Effector CD8-positive, alpha-beta T cell (primary cell): ENCODE results near the gene NAPG.
"Not testable (repeated sequence)": the region's sequence is repeated elsewhere in the genome, so short reads cannot be mapped to it uniquely, and the experiment has no call there.

Experiments used
- DNase-seq: peaks from one replicate; lab custom pipeline; 2025; lab: John Stamatoyannopoulos, UW

The NAPG gene

DNA sequence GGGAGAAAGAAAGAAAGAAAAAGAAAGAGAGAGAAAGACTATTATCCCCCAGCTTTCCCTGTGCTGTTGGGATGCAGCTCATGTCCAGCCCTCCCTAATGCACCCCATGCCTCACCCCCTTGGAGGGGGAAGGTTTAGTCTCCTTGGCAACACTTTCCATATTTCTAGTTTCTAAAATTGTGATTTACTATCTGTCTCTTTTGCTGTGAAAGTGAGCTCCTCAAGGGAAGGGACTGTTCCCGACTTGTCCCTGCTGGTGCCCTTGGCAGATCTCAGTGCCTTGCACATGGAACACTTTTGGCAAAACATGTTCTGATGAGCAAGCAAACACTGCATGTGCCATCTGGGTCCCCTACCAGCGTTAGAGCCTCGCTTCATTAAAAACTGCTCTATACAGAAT lies 11.7 kb upstream of the NAPG start:
- DNase-seq: no peak

DNA sequence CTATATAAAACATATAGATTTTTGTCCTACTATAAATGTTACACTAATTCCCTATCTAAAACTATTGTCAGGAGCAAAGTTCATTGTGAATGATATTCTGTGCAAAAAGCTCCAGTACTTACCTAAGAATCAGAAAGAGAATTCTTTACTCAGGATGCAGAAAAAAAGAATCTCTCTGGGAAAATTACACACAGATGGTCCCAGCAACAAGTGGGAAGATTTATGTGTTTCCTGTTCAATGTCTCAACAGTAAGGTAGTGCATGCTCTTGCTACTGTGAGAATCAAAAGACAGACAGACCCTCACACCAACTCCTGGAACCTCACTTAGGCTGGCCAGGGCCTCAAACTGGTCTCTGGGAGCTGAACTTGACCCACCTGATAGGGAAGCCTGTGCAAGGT lies 11.2 kb upstream of the NAPG start:
- no peak for DNase-seq

DNA sequence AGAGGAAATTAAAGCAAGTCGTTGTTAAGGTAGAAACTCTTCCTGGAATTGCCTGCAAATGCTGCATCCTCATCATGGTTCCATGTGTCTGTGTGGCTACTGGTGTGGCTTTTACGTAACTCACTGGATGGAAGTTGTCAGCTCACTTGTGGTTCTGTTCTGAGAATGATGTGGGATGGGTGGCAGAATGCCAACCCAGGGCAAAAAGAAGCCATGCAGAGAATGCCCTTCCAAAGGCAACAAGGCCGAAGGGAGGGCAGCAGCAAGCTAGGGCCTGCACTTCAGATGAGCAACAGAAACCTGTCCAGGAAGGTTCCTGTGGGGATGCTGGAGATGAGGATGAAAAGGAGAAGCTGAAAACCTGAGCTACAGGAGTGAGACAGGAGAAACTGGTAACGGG lies 10.4 kb upstream of the NAPG start:
- DNase-seq: no peak

DNA sequence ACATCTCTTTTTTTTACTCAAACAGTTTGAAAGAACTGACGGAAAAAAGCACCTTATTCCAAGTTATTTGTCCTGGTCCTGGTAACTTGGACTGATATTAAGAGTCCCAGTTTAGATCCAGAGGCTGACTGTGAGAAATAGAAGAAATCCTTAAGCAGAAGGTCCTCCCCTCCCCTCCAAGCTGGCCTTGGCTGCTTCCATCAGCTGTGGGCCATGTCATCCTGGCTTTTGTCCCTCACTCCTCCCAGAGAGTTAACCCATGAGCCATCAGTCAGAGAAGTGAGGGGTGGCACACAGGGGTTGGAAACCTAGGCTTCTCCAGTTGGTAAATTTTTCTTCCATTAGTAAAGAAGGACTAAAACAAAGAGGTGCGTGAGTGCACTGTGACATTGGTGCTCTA lies 9.7 kb upstream of the NAPG start:
- DNase-seq: no peak

DNA sequence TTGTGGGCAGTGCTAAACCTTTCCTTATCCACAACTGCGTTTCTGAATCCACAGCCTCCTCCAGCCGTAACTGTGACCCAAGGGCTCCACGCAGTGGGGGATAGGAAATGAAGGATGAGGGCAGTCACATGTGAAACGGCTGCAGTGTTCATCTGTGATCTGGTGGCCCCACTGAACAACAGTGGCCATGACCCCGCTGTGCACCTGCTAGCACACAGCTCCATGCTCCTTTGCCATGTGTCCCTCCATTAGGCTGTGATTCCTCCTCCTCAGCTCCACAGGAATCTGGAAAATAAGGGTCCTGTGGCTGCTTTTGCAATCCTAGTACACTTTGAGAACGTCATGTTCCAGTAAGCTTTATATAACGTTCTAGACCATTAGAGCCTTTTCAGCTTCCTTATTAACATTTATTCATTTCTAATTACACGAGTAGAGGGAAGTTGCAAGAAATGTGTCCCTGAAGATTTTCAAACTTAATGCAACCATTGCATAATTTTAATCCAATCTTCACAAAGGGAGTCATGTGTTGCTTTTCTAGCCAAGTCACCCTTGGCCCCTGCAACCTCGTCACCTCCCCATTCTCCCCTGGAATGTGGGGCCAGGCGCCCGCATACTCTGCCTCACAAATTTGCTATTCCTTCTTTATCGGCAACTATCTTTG lies 7.1 kb upstream of the NAPG start:
- DNase-seq: no peak

DNA sequence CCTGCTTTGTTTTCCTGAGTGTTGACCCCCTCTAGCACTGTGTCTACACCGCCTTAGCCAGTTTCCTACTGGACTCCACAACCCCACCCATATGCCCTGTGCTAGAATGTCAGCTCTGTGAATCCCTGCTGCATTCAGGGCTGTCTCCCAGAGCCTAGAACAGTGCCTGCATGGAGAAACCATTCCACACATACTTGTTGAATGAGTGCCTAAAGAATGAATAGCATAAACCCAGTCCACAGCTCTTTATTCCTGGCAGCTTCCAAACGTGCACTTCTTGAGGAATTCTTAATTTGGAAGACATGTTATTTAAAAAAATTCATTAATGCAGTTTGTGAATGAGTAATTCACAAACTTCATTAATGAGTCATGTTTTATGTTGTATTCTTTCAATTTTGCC lies 6.5 kb upstream of the NAPG start:
- no peak for DNase-seq

DNA sequence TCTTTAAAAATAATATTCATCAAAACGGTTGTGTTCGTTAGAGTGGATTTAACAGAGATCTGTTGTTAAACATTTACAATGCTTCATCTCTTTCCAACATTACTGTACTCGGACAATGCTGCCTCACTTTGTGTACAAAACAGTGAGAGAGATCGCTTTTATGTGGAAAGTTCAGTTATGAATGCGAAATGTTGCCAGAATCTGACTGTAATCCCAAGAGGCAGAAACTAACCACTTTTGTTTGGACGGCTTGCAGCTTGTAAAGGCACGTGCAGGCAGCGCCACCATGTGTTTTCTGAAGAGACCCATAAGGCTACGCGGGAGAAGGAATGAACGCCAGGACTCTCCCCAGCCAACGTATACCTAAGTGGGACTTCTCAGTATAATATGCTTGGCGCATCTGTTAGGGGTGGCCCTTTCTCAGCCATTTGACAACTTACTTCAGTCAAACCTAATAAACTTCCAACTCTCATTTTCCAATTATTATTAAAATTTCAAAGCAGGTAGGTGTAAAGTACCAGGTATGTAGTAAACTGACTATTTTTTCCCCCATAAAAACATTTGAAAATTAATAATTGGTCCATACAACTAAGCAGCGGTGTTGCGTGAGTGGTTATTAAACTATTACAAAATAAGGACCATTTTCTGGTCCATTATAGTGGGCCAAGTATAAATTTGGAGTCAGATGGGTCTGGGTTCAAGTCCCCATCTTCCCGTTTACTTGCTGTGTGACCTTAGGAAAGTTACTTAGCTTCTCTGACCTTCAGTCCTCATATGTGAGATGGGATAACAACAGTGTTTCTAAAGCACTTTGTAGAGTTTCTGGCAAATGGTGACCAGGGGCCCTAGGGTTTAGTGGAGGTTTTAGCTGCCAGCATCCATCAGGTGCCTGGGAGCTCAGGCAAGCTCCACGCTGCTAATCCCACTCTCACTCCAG lies 5.6 kb upstream of the NAPG start:
- peak; percentile 39 for DNase-seq

DNA sequence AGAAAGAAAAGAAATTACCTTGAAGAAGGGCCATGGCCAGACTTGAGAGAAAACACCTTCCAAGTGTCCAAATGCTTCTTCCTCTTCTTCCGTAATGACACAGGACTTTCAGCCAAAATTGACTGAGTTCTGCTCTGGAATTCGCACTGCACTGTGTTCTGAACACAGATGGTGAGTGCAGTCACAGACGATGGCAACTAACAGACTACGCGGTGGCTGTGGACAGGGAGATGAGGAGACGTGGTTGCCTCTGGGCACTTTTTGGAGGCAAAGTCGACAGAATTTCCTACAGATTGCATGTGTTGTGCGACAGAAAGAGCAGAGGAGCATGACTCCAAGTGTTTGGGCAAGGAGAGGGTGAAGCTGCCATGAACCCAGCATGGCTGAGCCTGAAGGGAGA lies 4.3 kb upstream of the NAPG start:
- no peak for DNase-seq

DNA sequence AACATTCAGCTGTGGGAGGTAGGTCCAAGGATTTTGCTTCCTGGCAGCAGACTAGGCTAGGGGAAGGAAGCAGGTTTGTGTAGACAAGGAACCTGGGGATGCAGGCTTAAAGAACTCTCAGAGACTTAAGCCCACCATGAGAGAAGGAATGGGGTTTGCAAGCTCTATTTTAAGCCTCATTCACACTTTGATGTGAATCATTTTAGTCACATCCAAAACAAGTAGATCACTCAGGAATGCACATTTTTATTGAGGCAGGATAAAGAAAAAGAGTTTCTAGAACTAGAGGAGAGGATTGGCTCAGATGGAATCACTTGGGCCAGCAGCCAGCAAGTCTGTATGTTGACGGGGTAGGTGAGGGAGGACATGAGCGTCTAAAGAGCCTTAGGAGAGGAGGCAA lies 3.3 kb upstream of the NAPG start:
- no peak for DNase-seq

DNA sequence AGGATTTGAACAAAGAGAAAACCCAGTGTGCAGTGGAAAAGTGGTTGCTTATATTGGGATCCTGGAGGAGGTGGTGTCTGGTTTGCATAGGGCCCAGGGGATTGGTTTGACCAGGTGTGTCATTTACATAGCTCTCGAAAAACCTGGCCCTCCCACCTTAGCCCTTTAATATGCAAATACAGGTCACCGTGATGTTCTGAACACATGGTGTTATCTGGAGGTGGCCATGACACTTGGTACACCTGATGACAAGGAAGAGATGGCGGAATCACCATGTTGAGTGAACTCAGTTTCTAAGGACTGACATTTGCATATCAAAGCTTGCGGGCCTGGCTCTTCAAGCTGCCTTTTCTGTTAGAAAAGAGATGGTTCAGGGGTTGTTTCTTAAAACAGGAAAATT lies 2.3 kb upstream of the NAPG start:
- DNase-seq: no peak

DNA sequence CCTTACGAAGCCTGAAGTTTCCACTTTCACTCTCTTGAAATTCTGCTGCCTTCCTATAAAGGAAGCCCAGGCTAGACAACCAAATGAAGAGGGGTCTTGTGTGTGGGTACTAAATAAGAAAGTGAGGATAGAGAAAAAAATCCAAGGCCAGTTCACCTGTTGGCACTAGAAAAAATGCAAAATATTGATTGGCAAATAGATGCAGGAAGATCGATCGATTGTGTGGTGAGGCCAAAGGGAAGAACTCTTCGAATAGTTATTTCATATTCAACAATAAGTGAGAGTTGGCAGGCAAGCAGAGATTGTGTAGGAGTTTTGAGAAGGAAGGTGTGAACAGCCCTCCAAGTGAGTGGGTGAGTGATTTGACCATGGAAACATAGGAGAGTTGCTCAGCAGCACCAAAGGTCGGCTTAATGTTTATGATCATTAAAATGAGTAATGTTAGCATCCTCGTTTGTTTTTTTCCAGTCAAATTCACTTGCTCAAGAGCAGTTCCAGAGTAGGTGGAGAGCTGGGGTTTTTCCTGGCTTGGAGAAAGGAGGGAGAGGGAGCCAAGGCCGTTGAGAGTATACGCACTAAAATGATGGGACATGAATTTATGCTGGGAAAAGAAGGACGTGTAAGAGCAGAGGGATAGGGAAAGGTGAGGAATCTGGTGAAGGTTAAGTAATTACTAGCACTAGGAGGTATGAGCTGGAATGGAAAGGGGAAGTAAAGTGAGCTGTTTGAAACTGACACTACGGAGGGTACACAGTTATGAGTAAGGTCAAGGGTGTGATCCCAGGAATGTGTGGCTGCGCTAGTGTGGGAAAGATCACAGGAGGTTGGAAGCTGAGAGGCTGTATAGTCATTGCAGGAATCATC lies 1.1 kb upstream of the NAPG start:
- DNase-seq: no peak

DNA sequence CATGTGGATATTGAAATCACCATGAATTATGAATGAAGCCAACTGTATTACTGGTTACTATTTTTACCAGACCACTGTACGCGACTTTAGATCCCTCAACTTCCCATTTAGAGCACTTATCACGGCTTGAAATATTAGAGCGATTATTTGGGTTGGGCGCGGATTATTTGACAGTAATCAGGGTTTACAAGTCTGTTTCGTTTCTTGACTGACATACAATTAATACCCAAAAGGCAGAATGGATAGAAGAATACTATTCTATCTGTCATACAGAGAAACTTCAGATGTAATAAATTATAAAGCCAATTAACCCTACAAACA lies 496 bp upstream of the NAPG start:
- no peak for DNase-seq

DNA sequence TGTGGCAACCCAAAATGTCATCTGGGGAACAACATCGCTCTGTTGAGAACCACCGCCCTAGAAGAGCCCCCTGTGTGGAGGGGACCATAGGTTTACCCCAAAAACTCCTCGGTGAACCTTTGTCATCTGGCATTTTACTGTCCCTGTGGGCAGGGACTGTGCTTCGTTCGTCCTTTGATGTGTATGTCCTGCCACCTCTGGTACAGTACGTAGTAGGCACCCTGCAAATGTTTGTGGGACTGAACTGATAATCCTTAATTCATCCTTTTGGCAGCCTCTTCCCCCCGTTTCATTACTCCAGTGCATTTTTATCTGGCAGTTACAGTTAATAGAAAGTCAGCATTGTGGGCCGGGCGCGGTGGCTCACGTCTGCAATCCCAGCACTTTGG lies 728 bp downstream of the NAPG start:
- no peak for DNase-seq

DNA sequence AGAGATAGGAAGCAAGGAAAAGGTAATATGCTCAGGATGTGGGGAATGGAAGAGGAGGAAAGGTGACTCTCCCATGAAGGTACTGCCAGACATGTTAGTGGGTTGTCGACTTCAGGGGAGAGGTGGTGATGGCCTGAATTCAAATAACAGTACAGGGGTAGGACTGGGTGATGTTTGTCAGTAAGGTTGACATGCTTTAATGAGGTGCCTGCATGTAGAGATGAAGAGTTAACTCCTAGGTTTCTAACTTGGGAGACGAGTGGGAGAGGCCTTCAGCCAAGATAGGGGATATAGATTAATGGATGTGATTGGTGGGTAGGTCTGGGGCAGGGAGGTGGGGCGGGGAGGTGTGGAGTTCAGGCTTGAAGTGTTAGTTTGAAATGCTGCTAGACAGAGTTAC lies 2.6 kb downstream of the NAPG start:
- DNase-seq: no peak

DNA sequence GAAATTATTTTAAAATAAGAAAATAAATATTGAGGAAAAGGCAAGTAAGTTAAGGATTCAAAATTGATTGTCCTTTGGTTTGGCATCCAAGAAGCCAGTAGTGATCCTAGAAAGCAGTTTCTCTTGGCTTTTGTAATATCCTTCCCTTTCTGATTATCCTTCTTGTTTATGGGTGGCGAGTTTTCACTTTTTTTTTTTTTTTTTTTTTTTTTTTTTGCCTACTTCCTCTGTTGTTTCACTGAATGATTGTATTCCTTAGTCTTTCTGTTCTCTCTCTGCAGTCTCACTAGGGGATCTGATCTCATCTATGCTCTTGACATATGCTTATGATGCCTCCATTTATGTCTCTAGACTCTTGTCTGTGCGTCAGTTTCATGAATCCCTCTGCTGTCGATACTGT lies 4.2 kb downstream of the NAPG start:
- DNase-seq: no peak

DNA sequence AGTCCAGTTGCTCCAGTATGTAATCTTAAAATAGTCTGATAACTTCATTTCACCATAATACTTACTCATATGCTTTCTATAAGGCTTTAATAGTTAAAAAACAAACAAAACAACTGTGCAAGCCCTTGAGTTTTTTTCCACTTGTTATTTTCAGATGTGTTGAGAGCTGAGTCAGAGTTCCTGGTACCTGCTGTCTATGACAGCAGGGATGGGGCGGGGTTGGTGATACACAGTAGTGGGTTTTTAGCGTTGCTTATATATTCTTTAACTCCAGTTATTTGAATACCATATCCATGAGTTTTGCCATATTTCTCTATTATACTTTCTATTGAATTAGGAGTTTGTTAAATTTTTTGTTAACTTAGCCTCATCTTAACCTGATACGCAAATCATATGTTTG lies 5.0 kb downstream of the NAPG start:
- no peak for DNase-seq

DNA sequence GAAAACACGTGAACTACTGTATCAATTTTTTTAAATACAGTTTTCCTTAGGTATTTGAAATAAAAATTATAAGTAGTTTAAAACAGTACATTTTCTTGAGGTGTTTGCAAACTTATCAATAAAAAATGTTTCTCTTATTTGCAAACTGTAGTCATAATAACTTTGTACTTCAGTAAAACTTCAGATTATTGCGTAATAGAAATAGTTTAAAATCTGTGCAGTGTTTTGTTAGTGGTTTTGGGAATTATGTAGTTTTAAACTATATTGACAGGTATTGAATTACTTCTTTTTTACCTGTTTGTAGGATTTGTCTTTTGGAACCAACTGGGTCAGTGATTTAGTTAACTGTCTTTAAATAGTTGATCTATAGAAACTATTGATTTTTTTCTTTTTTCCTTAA lies 7.3 kb downstream of the NAPG start:
- no peak for DNase-seq

DNA sequence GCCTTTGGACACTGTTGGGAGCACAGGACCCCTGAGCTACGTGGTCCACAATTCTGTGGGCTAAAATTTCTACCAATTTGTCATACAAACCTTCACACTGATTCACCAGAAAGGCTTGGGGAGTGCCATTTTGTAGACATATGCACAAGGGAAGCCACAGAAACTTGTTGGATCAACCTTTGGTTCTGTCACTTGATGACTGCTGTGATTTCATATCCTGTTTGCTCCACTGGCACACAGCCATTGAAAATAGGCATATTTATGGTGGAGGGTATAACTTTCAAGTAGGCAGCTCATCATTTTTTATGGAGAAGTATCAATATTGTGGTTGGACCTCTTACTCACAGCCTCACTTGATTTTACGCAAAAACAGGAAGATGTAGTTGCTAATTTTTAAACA lies 10.5 kb downstream of the NAPG start:
- no peak for DNase-seq

DNA sequence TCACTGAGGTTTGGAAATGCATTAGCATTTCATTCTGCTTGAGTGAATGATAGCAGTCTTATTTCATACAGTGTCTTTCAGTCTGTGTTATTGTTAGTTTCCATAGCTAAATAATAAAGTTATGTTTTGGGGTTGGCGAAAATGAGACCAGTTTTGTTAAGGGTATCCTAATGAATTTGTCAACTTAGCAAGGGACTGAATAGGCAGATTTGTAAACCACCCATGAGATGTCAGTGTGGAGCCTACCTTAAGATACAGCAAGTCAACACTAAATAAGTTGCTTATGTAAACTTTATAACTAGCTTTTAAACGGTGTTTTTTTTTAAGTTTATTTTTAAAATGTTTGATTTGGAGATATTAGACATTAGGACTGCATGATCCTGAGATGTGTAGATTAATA lies 11.9 kb downstream of the NAPG start:
- no peak for DNase-seq

DNA sequence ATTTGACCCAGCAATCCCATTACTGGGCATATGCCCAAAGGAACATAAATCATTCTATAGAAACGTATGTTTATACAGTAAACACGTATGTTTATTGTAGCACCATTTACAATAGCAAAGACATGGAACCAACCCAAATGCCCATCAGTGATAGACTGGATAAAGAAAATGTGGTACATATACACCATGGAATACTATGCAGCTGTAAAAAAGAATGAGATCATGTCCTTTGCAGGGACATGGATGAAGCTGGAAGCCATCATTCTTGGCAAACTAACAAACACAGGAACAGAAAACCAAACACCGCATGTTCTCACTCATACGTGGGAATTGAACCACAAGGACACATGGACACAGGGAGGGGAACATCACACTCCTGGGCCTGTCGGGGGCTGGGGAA lies 13.3 kb downstream of the NAPG start:
- not testable (repeated sequence) for DNase-seq

DNA sequence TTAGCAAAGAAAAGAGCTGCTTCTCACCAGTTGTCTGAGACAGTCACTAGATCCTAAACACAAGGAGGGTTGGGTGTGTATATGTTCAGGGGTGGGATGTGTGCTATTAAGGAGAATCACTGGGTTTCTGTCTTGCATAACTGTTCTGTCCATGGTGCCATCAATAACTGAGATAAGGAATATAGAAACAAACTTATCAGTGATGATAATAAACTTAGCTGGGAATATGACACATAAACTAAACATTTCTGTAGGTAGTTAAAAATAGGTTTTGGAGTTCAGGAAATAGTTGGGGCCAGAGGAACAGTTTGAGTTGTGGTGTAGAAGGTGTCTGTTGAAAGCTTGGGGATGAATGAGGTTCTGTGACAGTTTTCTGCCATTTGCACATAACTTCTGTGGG lies 17.4 kb downstream of the NAPG start:
- no peak for DNase-seq

DNA sequence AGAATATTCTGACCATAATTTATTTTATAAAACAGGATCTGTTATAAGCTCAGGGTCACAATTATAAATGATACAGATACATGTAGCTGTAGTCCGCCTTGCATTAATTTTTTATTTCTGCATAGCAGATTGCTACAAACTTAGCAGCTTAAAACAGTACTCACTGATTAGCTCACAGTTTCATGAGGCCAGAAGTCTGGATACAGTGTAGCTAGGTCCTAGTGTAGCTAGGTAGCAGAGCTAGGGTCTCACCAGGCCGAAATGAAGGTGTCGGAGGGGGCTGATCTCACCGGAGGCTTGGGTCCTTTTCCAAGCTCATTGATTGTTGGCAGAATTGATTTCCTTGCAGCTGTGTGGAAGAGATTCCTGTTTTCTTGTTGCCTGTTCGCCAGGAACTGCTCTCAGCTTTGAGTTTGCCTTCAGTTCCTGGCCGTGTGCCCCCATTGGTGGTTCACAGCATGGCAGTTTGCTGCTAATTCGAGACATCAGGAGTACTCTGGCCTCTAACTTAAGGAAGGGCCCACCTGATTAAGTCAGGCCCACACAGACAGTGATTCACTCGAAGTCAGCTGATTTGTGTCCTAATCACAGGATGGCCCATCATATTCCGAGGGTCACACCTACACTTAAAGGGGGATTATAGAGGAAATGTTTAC lies 18.4 kb downstream of the NAPG start:
- DNase-seq: no peak
